GM06990 (cell line): Measurements from ENCODE around the gene KLC1.

Experiments used
- DNase-seq: peaks from one replicate; pipeline ENCODE4 v3.0.0-alpha.2; 2011; ENCODE audit not compliant: insufficient read length; ENCODE audit errors: extremely low read depth
- H3K27me3 ChIP-seq: replicated peaks from 2 replicates; pipeline ENCODE4 v1.6.0; 2011; ENCODE audit warnings: low read length; ENCODE audit not compliant: control insufficient read depth, insufficient read depth
- H3K36me3 ChIP-seq: 2 replicates; pipeline ENCODE4 v1.5.1; 2011; ENCODE audit warnings: low read length; ENCODE audit not compliant: control insufficient read depth, insufficient read depth
- H3K4me3 ChIP-seq: replicated peaks from 2 replicates; pipeline ENCODE4 v1.5.1; 2011; ENCODE audit warnings: low read depth, mild to moderate bottlenecking, control low read depth, low read length
- CTCF ChIP-seq: IDR thresholded peaks from 2 replicates; pipeline ENCODE4 v1.5.1; 2011; ENCODE audit warnings: low read length, control low read depth, mild to moderate bottlenecking, inconsistent platforms; ENCODE audit not compliant: insufficient read depth, poor library complexity, severe bottlenecking

Gene KLC1

GRCh38 chr14:103734081-103734888 is 105.3 kb downstream of the KLC1 start:
- no peak for DNase-seq
- H3K36me3 ChIP-seq: peaks cover 14% of the 10 kb centered on the region

GRCh38 chr14:103735022-103735421 is 106.0 kb downstream of the KLC1 start:
- H3K27me3 ChIP-seq: no peaks in the 10 kb centered on the region
- TF ChIP-seq CTCF: no peak
- DNase-seq: no peak
- peaks cover 13% of the 10 kb centered on the region for H3K36me3 ChIP-seq
- H3K4me3 ChIP-seq: no peak overlapping the region

More at GRCh38 chr14:103734081-103734888, 105.3 kb downstream of the KLC1 start:
- H3K27me3 ChIP-seq: no peaks in the 10 kb centered on the region
- no peak for TF ChIP-seq CTCF
- H3K4me3 ChIP-seq: no peak overlapping the region

- peaks cover 12% of the 10 kb centered on the region for H3K36me3 ChIP-seq
- no peaks in the 10 kb centered on the region for H3K27me3 ChIP-seq
- H3K4me3 ChIP-seq: no peak overlapping the region
- no peak for DNase-seq
- TF ChIP-seq CTCF: no peak
Measured at GRCh38 chr14:103735439-103735814, 106.4 kb downstream of the KLC1 start.

GRCh38 chr14:103735815-103736545 is 107.0 kb downstream of the KLC1 start:
- Histone ChIP-seq H3K27me3 (no peaks in the 10 kb centered on the region), H3K4me3 (no peak overlapping the region), H3K36me3 (peaks cover 13% of the 10 kb centered on the region)
- TF ChIP-seq CTCF: no peak
- no peak for DNase-seq

- TF ChIP-seq CTCF: no peak
- Histone ChIP-seq H3K36me3 (peaks cover 15% of the 10 kb centered on the region), H3K4me3 (no peak overlapping the region), H3K27me3 (no peaks in the 10 kb centered on the region)
- DNase-seq: no peak
Measured at GRCh38 chr14:103736546-103737431, 107.8 kb downstream of the KLC1 start.
